Omental fat pad (tissue), 4 donors: ENCODE results near the gene NAV3. TPM values are rescaled to one million over a fixed set of nuclear protein-coding genes. Genes with fewer than 3 reads are reported as not detected.

Experiments
- ATAC-seq: fragments of 150-250 bp; one replicate; pipeline ENCODE4 v1.9.1; 2016; ENCODE audit warnings: mild to moderate bottlenecking, moderate library complexity; ENCODE audit not compliant: low FRiP score
- DNase-seq: peaks from one replicate; pipeline ENCODE4 v3.0.0-alpha.2; 2019; ENCODE audit warnings: low spot score
- CTCF ChIP-seq, 3 donors: fragments of 450-650 bp; IDR thresholded peaks; one replicate each; pipeline ENCODE4 v1.5.1; 2016 to 2017; ENCODE audit warnings: antibody characterized with exemption in 3 of 3, mild to moderate bottlenecking in 3 of 3, moderate library complexity in 2 of 3
- total RNA-seq, 4 donors: library from RNA; depleted of rRNA; stranded (reverse); fragments of >200 nt; gene quantifications; one replicate each; pipeline ENCODE4 v1.1.0, GENCODE V29; 2016

NAV3 gene
- total RNA-seq, 4 donors from 2014 or later, result 12.5 to 24.3 (median 15.3) TPM

- no peak for DNase-seq
- no peak for ATAC-seq
- no peak for TF ChIP-seq CTCF (IDR thresholded peaks at IDR 0.05)
Observed at GRCh38 chr12:78062786-78063185, 232.1 kb downstream of the NAV3 start.

- no peak for ATAC-seq
- TF ChIP-seq CTCF (IDR thresholded peaks at IDR 0.05), result no peak
- DNase-seq, result no peak
Observed at GRCh38 chr12:78081590-78082314, 251.1 kb downstream of the NAV3 start.

GRCh38 chr12:78085542-78086182 lies 255.0 kb downstream of the NAV3 start:
- DNase-seq (no peak), ATAC-seq (no peak)
- no peak for TF ChIP-seq CTCF (IDR thresholded peaks at IDR 0.05)

- no peak for ATAC-seq
- DNase-seq, result no peak
- no peak for TF ChIP-seq CTCF (IDR thresholded peaks at IDR 0.05)
Observed at GRCh38 chr12:78086553-78087362, 256.1 kb downstream of the NAV3 start.

- no peak for TF ChIP-seq CTCF (IDR thresholded peaks at IDR 0.05)
- no peak for ATAC-seq
- no peak for DNase-seq
Observed at GRCh38 chr12:78087363-78087675, 256.6 kb downstream of the NAV3 start.

GRCh38 chr12:78088391-78088832 lies 257.7 kb downstream of the NAV3 start:
- TF ChIP-seq CTCF (IDR thresholded peaks at IDR 0.05), result no peak
- DNase-seq (no peak), ATAC-seq (no peak)
